Calu3 (cell line): ENCODE measurements around the gene NUP210. TPM values are rescaled to one million over a fixed set of nuclear protein-coding genes. Genes with fewer than 3 reads are reported as not detected.

Experiments used
- BruUV-seq: library from RNA; stranded (reverse); fragments of 400-500 nt; replicated peaks from 2 replicates; lab custom pipeline; 2021; lab: Mats Ljungman, UMichigan
- CTCF ChIA-PET: fragments of 300-600 bp; sonication (Branson Sonifier 250); formaldehyde crosslinking; loops from one replicate; lab custom pipeline; 2022; ENCODE audit warnings: antibody characterized with exemption; lab: Charles Lee
- DNase-seq: peaks from one replicate; pipeline ENCODE4 v3.0.0; 2022
- H3K27ac Mint-ChIP-seq: one replicate; pipeline ENCODE4 v1.8.0; 2022; ENCODE audit warnings: mixed read lengths; ENCODE audit not compliant: unreplicated experiment
- H3K27me3 Mint-ChIP-seq: one replicate; pipeline ENCODE4 v1.8.0; 2022; ENCODE audit warnings: mixed read lengths; ENCODE audit not compliant: unreplicated experiment
- H3K36me3 Mint-ChIP-seq: one replicate; pipeline ENCODE4 v1.8.0; 2022; ENCODE audit warnings: mild to moderate bottlenecking, moderate library complexity, mixed read lengths; ENCODE audit not compliant: insufficient read depth, unreplicated experiment
- H3K4me1 Mint-ChIP-seq: one replicate; pipeline ENCODE4 v1.8.0; 2022; ENCODE audit warnings: mild to moderate bottlenecking, low read depth, mixed read lengths; ENCODE audit not compliant: unreplicated experiment
- H3K4me3 Mint-ChIP-seq: one replicate; pipeline ENCODE4 v1.8.0; 2022; ENCODE audit warnings: mild to moderate bottlenecking, low read depth, moderate library complexity, mixed read lengths; ENCODE audit not compliant: unreplicated experiment
- H3K9me3 Mint-ChIP-seq: one replicate; pipeline ENCODE4 v1.8.0; 2022; ENCODE audit warnings: low read depth, mixed read lengths; ENCODE audit not compliant: unreplicated experiment
- CTCF ChIP-seq: fragments of 200-600 bp; IDR thresholded peaks from one replicate; pipeline ENCODE4 v1.8.0; 2022; ENCODE audit warnings: antibody characterized with exemption; ENCODE audit not compliant: unreplicated experiment
- intact Hi-C: fragments of 100-400 bp; cut with micrococcal nuclease; formaldehyde crosslinking; loops from one replicate; pipeline ENCODE4 v1.10.0; 2022; ENCODE audit not compliant: unreplicated experiment
- total RNA-seq: library from RNA; stranded (reverse); gene quantifications from 2 replicates; pipeline ENCODE4 v1.2.3, GENCODE V29; 2022

The NUP210 gene
- total RNA-seq, 1 experiment from 2014 or later = 76.9 TPM

GRCh38 chr3:13323822-13324221, 96.3 kb downstream of the NUP210 start:
- H3K36me3 Mint-ChIP-seq = peaks cover 7% of the 10 kb centered on the region

GRCh38 chr3:13322324-13322723, 97.8 kb downstream of the NUP210 start:
- TF ChIP-seq CTCF = no peak
- intact Hi-C loops = no loop called here
- Mint-ChIP-seq H3K27me3 (no peaks in the 10 kb centered on the region), H3K4me1 (no peaks in the 10 kb centered on the region), H3K36me3 (peaks cover 7% of the 10 kb centered on the region), H3K4me3 (no peak overlapping the region), H3K9me3 (no peaks in the 10 kb centered on the region), H3K27ac (no peak overlapping the region)
- no TSS peak for BruUV-seq
- CTCF ChIA-PET = no interaction called here
- no peak for DNase-seq

More at GRCh38 chr3:13323822-13324221, 96.3 kb downstream of the NUP210 start:
- Mint-ChIP-seq H3K27me3 (no peaks in the 10 kb centered on the region), H3K9me3 (no peaks in the 10 kb centered on the region), H3K27ac (no peak overlapping the region), H3K4me3 (no peak overlapping the region), H3K4me1 (no peaks in the 10 kb centered on the region)
- TF ChIP-seq CTCF = no peak
- no TSS peak for BruUV-seq
- CTCF ChIA-PET = interaction anchor here (0.6 kb wide), 1 partner anchor 58 kb away, joined by 3 read pairs; no protein-coding TSS in a partner anchor
- no peak for DNase-seq
- intact Hi-C loops = no loop called here

GRCh38 chr3:13319564-13320220, 100.4 kb downstream of the NUP210 start:
- BruUV-seq = no TSS peak
- Mint-ChIP-seq H3K27me3 (no peaks in the 10 kb centered on the region), H3K4me1 (no peaks in the 10 kb centered on the region), H3K9me3 (no peaks in the 10 kb centered on the region), H3K4me3 (no peak overlapping the region), H3K36me3 (peaks cover 11% of the 10 kb centered on the region), H3K27ac (no peak overlapping the region)
- intact Hi-C loops = no loop called here
- no peak for DNase-seq
- TF ChIP-seq CTCF = no peak
- CTCF ChIA-PET = no interaction called here

- Mint-ChIP-seq H3K27me3 (no peaks in the 10 kb centered on the region), H3K36me3 (peaks cover 11% of the 10 kb centered on the region), H3K4me3 (no peak overlapping the region), H3K27ac (no peak overlapping the region), H3K9me3 (no peaks in the 10 kb centered on the region), H3K4me1 (no peaks in the 10 kb centered on the region)
- CTCF ChIA-PET = no interaction called here
- BruUV-seq = no TSS peak
- no peak for DNase-seq
- intact Hi-C loops = no loop called here
- no peak for TF ChIP-seq CTCF
Measured at GRCh38 chr3:13318626-13319470, 101.3 kb downstream of the NUP210 start.
